Activated T-cell treated with anti-CD3 and anti-CD28 coated beads for 48 hours (primary cell): ENCODE data around the gene B9D1.
A peak's percentile ranks its signal among the peaks of the same experiment; 100 is the strongest.

Experiments used
- DNase-seq: peaks from one replicate; pipeline ENCODE4 v3.0.0-alpha.2; 2020; ENCODE audit warnings: low read depth

B9D1 gene, protein sequence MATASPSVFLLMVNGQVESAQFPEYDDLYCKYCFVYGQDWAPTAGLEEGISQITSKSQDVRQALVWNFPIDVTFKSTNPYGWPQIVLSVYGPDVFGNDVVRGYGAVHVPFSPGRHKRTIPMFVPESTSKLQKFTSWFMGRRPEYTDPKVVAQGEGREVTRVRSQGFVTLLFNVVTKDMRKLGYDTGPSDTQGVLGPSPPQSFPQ

DNA sequence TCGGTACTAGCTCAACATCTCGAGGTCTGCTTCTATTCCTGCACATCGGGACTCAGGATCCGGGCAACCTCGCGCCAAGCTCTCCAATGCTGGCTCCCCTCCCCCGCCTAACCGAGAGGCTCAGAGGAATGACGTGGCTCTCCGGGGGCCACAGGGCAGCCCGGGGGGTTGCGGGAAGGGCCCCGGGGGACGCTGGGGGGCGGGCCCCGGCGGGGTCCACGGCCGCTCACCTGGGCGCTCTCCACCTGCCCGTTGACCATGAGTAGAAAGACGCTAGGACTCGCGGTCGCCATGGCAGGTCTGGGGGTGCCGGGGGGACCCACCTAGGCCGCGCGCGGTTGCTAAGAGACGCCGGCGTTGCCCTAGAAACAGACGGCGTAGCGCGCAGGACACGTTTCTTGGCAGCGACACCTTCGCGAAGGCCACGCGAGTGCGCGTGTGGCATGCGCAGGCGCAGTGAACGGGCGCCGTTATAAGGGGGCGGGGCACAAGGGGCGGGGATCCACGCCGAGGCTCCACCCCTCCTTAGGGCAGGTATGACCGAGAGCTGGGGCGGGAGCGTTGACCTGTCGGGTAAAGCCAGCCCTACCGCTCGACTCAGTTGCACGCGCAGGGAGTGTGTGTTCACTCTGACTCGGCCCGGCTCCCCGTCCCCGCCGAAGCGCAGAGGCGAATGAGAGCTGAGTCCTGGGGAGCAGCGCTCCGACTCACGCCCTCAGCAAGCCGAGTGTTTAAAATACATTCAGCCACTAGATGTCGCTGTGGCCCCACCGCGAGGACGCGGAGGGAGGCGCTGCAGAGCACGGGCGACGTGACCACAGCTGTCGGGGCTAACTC is at the start of gene B9D1:
Gene B9D1, minus strand, starts transcription at position 447 of the 837 bp plus-strand sequence. Its CDS starts 154 bp downstream, at position 293.
- peak; percentile 88 for DNase-seq

DNA sequence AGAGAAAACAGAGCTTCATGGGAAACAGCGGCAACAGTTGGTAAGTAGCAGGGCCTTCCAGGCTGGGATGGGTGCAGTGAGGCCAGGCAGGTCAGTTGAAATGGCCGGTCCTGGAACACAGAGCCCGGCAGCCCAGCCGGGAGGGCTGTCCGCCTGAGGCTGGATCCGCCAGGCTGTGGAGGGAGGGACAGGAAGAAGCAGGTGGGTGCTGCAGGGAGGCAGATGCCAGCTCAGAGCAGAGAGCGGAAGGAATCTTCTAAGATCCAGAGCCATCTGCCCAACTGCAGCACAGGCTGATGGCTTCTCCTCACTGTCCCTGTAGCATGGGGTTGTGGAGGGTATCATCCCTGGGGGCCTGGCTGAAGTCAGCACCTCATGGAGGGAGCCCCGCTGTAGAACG is 49.1 kb upstream of the B9D1 start:
- DNase-seq = no peak

DNA sequence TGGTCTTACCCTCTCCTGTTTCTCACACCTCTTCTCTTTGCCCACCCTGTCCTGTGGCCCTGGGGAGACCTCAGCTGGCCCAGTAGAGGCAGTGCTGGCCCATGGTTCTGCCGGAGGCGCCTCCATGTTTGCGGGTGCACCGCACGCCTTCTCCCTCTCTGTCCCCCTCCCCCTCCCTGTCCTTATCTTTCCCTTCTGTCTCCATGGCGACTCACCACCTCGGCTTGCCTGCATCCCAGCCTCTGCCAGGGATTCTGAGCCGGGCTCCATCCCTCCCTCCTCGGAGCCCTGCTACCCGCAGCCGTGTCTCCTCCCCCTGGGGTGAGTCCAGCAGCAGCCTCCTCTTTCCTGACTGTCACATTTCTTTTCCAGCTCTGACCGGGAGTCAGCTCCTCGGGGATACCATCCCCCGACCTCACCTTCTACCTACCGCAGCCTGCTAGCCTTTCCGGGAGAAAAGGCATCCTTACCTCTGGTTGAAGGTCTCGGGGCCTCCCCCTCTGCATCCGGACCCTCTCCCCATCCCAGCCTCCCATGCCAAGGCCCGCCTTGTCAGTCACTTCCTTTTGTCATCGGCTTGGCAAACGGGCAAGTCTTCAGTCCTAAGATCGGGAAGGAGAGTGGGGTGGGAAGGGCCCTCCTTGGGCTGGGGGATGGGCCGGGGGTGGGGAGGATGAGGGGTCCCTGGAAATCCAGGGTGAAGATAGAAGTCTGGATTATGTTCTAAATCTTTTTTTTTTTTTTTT is 48.5 kb upstream of the B9D1 start, which contains the start of gene RNF112:
Gene RNF112, plus strand, starts transcription at position 358 of the 746 bp plus-strand sequence. Its CDS starts 177 bp downstream, at position 535.
- DNase-seq = no peak

DNA sequence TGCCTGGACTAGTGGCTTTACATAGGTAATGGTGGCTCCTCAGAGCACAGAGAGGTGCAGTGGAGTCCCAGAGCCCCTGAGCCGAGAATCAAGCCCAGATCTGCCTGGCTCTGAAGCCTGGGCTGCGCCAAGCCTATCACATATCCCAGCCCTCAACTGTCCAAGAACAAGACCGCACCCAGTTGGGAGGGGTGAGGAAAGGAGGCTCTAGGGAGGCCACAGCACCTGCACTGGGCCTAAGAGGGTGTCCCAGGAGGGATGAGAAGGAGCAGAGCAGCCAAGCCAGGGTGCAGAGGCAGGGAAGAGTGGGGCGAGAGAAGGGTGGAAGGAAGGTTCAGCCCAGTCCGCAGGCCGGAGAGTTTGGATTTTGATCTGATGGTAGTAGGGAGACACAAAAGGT is 47.6 kb upstream of the B9D1 start:
- DNase-seq = no peak

DNA sequence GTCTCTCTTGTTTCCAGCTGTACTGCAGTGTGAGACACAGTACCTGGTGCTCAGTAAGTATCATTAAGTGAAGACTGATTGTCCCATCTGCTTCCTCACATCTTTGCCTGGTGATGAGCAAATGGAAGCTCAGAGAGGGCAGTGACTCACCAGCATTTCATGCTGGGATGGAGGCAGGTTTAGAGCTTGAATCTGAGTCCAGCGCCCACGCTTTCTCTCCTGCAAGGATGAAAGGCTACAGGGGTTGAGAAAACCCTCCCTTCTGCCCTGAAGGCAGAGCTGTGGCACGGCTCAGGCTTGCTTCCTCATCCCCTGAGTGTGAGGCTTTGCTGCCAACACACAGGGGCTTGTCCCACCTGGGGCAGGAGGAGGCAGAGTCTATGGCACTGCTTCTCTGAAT is 47.0 kb upstream of the B9D1 start:
- DNase-seq = no peak

DNA sequence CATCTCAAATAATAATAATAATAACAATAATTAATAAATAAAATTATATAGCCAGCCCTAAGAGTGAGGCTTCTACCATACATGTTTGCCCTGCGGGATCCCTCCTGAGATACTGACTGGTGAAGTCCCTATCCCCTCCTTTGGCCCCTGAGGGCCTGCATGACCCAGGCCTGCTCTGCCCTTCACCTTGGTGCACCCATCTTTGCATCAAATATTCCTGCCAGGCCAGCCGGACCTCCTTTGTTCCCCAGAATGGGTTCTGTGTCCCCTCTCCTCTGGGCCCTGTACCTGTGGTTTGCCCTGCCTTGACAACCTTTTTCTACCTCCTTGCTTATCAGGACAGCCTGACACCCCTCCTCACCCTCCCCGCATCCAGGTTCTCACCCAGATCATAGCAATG is 46.5 kb upstream of the B9D1 start:
- no peak for DNase-seq

DNA sequence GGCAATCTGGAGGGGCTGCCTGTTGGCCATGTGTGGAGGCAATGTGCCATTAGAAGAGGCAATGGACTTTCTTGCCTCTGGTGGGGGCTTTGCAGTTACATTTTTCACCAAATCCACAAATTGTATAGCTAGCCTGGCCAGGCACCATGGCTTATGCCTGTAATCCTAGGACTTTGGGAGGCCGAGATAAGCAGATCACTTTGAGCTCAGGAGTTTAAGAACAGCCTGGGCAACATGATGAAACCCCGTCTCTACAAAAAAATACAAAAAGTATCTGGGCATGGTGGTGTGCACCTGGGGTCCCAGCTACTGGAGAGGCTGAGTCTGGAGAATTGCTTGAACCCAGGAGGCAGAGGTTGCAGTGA is 45.8 kb upstream of the B9D1 start:
- DNase-seq = no peak

DNA sequence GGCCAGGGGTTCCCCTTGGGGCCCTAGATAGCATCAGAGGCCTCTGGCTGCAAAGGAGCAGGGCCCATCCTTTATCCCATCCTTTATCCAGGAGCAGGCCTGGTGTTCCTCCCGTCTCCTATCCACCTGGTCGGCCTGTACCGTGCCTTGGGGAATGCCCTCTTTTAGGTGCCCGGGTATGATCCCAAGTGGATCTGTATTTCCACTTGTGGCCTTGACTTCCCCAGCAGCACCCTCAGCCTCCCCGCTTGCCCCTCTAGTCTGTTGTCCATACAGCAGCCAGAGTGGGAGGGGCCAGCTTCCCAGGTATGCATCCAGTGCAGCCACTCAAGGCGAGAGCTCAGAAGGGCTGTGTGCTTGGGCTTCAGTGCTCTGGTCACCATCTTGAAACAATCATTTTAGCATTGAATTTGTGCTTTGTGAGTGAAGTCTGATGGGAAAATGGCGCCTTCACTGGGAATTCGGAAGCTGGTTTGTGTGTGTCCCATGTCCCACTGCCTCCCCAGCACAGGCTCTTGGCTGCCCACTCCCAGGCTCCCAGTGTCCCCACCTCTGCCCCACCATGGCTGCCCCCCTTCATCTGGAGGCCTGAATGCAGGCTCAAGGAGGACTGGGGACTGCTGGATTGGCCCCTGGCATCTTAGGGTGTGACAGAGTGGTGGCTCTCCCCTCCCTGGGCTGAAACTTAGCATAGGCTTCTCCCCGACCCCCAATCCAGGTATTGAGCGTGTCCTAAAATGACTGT is 45.2 kb upstream of the B9D1 start:
- no peak for DNase-seq

DNA sequence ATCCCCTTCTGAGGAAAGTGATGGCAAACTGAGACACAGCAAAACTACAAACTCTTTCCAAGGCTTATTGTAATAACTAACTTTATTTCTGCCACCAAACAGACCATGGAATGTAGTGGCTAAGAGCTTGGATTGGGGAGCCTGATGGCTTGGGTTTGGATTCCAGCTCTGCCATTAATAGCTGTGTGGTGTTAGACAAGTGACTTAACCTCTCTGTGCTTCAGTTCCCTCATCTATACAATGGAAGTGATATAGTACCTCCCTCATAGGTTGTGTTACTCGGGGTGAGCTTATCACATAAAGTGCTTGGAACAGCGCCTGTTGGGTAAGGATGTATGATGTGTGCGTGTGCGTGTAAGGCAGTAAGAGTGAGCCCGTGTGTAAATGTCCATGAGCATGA is 42.6 kb upstream of the B9D1 start:
- no peak for DNase-seq

DNA sequence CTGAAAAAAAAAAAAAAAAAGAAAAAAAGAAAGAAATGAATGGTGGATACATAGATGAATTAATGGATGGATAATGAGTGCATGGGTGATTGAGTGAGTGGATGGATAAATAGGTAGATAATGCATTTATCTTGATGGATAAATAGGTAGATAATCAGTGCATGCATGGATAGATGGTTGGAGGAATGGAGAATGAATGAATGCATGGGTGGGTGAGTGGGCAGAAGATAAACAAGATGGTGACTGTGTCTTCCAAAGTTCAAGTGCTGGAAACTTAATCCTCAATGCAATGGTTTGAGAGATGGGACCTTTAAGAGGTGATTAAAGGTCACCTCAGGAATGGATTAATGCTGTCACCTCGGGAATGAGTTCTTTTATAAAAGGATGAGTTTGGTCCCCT is 41.7 kb upstream of the B9D1 start:
- DNase-seq = no peak

DNA sequence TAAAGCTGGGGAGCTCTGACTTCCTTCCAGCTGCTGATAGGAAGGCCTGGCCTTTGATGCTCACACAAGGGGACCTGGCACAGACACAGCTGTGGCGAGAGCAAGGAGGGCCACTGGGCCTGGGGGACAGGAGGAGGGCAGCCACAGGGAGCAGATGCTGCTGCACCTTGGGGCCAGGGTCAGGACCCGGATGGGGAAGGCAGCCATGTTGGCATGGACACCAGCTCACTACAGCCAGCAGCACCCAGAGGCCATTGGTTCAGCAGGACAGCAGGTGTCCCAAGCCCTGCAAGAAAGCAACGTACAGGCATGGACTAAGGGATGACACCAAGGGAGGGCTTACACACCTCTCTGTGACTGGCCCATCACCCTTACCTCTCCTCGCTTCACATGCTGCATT is 40.5 kb upstream of the B9D1 start:
- no peak for DNase-seq

DNA sequence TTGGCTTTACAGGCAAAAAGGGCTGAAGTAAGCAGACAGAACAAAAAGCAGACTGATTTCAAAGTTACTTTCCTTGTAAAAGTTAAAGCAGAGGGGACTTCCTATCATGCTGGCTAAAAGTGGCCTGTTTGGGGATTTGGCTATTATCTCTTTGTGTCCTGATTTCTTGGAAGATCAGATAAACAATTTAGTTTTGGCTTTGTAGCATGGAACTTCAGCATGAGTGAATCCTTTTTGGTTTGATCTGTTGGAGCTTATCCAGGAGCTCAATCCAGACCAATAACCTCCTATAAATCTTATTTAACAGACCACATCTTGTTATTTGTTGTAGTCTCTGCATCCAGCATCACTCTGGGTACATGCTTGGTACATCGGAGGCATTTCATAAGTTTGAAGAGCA is 39.6 kb upstream of the B9D1 start:
- no peak for DNase-seq

DNA sequence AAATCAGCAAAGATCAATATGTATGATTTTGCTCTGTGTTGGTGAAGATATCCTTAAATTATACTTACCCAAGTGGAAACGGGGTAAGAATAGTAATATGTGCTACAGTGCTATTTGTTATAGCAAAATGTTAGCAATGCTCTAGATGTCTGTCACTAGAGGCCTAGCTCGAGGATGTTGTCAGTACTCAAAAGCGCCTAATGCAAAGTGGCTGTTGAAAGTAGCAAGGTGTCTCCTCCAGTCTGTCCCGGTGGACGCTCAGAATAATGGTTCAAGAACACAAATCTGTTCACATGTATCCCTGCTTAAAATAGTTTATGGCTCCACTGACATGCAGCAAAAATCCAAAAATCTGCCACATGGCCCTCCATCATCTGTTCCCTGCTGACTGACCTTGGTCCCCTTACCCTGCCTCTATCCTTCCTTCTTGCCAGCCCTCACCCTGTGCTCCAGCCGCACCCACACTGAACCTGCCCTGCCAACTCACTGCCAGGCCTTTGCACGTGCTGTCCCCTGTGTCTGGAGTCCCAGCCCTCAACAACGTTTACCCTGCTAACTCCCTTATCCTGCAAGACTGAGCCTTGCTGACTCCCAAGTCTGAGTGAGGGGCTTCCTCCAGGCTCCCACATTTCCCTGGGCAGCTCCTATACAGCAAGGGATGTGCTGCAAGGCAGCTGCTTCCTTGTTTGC is 38.9 kb upstream of the B9D1 start:
- no peak for DNase-seq

DNA sequence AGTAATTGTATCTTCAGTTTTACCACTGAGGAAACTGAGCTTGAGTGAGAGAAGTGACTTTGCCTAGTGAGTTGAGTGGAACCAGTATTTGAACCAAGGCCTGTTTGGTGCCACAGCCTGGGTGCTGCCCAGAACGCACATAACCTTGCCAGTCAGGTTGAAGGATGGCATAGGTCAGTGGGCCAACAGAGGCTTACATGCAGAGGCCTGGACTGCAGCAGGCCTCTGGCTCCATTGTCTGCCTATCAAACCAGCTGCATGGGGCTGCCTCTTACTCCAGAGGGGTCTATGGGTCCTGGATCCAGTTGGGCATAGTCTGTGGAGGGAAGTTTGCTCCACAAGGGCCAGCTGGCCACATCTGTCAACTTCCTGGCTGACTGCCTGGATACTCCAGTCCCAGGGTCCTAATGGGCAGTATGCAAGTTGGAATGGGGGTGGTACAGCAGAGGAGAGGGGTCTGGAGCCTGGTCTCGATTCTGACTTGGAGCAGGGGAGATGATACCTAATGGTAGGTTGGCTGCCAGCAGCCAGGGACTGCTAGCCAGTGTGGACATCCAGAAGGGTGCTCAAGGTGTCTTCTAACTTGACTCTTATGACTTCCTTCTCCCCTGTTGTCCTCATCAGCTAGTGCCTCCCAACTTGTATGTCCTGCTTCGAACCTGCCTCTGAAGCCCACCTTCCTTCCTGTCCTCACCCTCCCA is 37.4 kb upstream of the B9D1 start:
- DNase-seq = no peak

DNA sequence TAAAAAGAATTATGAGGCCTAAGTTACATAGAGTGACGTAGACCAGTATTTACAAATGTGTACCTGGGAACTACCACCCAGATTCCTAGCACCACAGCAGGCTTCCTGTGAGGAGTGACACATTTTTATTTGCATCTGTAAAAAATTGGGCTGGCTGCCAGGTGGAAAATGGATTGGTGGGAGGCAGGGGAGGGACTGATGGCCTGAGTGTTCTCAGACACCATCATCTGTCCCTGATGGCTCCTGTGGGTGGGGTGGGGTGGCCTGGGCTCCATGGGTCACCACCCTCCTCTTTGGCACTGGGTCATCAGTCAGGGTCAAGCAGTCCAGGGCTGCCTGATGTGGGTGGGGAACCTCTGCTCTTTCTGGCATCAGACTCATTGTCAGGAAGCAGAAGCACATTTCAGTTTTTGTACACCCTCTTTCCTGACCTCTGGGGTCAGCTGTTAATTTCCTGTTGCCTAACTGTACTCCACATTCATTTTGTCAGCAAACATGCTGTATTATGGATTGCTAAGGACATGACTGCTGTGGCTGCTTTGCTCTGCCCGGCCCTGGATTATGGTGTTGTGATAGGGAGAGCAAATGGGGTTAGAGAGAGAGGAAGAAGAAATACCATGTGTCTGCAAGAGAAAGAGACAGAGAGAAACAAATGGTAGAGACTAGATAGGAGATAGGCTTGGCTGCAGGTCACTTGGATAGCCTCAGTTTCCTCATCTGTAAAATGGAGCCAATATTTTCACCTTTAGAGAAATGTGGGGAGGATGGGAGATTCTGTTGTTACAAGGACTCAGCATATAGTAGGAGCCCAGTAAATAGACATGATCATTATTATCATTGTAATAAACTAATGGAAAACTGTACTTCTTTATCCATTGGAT is 36.0 kb upstream of the B9D1 start:
- no peak for DNase-seq

DNA sequence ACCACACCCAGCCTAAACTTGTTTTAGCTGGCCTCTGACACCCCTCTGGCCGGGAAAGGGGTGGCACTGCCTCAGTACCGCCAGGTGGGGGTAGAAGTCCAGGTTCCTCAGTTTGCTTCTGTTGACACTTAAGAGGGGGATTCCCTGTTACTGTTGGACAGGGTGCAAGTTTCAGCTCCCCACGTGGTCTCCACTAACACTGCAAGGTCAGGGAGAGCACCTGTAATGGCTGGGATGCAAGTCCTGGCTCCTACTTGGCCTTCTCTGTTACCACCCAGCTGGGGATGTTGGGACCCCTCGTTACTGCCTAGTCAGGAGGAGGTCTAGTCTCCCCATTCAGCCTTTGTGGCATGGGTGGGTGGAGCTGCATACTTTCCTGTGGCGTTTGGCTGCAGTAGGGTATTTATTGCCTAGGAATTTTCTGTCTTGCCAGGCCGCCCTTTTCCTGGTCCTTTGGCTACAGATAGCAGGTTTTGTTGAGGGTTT is 35.1 kb upstream of the B9D1 start:
- DNase-seq = no peak

DNA sequence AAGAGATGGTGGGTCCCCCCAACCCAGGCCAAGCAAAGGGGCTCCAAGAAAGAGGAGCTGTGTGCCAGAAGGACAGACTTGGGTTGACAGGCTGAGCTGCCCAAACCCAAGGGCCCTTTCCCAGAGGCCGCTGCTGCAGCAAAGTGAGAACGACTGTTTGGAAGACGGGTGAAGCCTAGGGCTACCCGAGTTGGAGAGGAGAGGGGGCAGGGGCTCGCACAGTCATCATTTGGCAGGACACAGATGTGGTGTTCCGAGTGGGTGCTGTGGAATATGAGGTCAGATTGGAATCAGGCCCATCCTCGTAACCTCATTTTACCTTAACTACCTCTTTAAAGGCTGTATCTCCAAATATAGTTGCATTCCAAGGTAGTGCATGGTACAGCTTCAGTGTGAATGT is 29.8 kb upstream of the B9D1 start:
- DNase-seq = no peak

DNA sequence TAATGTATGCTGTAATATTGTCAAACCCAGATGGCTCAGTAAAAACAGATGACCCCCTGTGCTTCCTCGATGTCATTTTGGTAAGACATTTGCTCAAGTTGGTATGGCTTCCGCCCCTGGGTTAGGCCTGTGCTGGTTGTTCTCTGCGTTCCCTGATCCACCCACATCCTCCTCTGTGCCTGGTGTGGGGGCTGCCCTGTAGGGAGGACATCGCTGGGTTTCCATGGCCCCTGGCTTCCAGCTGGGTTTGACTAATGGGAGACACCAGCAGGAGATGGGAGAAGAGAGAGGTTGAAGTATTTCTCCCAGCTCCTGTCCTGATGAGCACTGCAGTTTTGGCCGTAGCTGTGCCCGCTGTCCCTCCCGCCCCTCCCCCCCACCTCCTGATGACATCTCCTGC is 28.9 kb upstream of the B9D1 start:
- no peak for DNase-seq

DNA sequence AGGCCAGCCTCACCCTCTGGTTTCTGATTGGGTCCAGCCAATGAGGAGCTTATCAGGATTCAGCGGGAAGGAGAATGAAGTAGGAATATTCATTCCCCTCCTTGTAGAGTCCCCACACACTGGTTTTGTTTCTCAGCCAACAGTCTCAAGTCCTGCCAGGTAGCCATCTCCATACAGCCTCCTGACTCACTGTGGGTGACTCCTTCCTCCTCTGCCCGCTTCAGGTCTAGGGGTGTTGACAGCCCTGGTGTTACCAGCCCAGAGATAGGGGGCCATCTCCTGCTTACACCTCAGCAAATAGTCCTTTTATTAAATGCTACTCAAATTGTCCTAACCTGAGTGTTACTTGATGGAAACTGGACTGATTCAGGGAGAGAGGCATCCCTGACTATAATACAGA is 28.4 kb upstream of the B9D1 start:
- no peak for DNase-seq
